KMS-11 (cell line): ENCODE data around the gene RAB15.

Experiments
- H2AFZ ChIP-seq: fragments of 200-600 bp; sonication (generic); 2 replicates; pipeline ENCODE4 v1.6.1; 2016; ENCODE audit warnings: antibody characterized with exemption, mixed run types, low read depth
- H3K27ac ChIP-seq: fragments of 200-600 bp; sonication (generic); 2 replicates; pipeline ENCODE4 v1.6.1; 2016; ENCODE audit warnings: mild to moderate bottlenecking, mixed run types
- H3K27me3 ChIP-seq: fragments of 200-600 bp; sonication (generic); 2 replicates; pipeline ENCODE4 v1.6.1; 2017; ENCODE audit warnings: mild to moderate bottlenecking, low read depth, mixed run types, moderate library complexity; ENCODE audit not compliant: insufficient read depth
- H3K36me3 ChIP-seq: fragments of 200-600 bp; sonication (generic); 2 replicates; pipeline ENCODE4 v1.6.1; 2017; ENCODE audit warnings: mild to moderate bottlenecking, mixed run types; ENCODE audit not compliant: insufficient read depth
- H3K4me1 ChIP-seq: fragments of 200-600 bp; sonication (generic); 2 replicates; pipeline ENCODE4 v1.6.1; 2016; ENCODE audit warnings: mild to moderate bottlenecking, low read depth, mixed run types; ENCODE audit not compliant: poor library complexity, severe bottlenecking
- H3K4me2 ChIP-seq: fragments of 200-600 bp; sonication (generic); 2 replicates; pipeline ENCODE4 v1.7.0; 2016; ENCODE audit warnings: mild to moderate bottlenecking, mixed run types
- H3K4me3 ChIP-seq: fragments of 200-600 bp; sonication (generic); IDR thresholded peaks from 2 replicates; pipeline ENCODE4 v1.6.1; 2017; ENCODE audit warnings: low read depth, low read length, mixed read lengths; ENCODE audit not compliant: insufficient read depth
- H3K79me2 ChIP-seq: fragments of 200-600 bp; sonication (generic); 2 replicates; pipeline ENCODE4 v1.6.1; 2016; ENCODE audit warnings: low read depth, mixed run types; ENCODE audit not compliant: insufficient read depth
- H3K9ac ChIP-seq: fragments of 200-600 bp; sonication (generic); 2 replicates; pipeline ENCODE4 v1.6.1; 2016; ENCODE audit warnings: mild to moderate bottlenecking, mixed run types
- H4K20me1 ChIP-seq: fragments of 200-600 bp; sonication (generic); 2 replicates; pipeline ENCODE4 v1.6.1; 2016; ENCODE audit warnings: mild to moderate bottlenecking, mixed run types; ENCODE audit not compliant: insufficient read depth
- TF ChIP-seq, protein P1 (sequence below): fragments of 200-600 bp; sonication (generic); conservative IDR thresholded peaks from 2 replicates; pipeline ENCODE4 v1.6.1; 2017; ENCODE audit warnings: low read depth, mild to moderate bottlenecking, antibody characterized with exemption, low read length, moderate library complexity, mixed read lengths

RAB15 gene

DNA sequence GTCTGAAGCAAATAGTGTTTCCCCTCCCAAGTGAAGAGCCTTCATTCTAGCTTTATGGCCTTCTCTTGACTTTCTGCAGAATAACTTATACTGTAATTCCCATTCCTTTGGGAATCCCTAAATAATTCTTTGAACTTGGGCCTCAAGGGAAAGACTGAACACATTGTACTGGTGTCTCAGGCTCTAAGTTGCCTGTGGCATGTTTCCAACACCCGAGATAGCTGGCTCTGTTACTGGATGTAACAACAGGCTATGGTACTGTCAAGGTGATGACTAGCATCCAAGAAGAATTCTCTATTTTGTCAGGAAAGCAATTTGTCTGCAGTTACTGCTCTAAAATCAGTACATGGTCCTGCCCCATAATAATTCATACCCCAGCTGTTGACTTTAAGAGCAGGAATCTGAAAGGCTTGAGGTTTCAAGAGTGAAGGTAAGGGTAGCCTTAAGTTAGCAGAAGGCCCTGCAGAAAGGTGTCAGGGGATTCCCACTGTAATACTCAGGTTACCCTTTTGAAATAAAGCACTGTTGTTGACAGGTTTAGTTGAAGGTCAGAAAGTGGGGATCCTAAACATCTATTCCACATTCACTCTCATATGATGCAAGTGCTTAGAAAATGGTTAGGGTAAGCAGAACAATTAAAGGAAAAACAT is 34.8 kb downstream of the RAB15 start:
- Histone ChIP-seq H3K79me2 (0 out of 2 replicates have a peak, but pooled peaks cover 6% of the 10 kb centered on the region), H4K20me1 (no peaks in the 10 kb centered on the region), H3K4me3 (no peak overlapping the region), H3K4me1 (peaks cover 62% of the 10 kb centered on the region), H3K9ac (no peak overlapping the region), H3K27me3 (no peaks in the 10 kb centered on the region), H3K27ac (peak overlapping the region; percentile 18; the same call in 1 of the 2 replicates), H3K36me3 (no peaks in the 10 kb centered on the region), H3K4me2 (peak overlapping the region; percentile 31), H2AFZ (no peak overlapping the region)
- TF ChIP-seq, protein P1, sequence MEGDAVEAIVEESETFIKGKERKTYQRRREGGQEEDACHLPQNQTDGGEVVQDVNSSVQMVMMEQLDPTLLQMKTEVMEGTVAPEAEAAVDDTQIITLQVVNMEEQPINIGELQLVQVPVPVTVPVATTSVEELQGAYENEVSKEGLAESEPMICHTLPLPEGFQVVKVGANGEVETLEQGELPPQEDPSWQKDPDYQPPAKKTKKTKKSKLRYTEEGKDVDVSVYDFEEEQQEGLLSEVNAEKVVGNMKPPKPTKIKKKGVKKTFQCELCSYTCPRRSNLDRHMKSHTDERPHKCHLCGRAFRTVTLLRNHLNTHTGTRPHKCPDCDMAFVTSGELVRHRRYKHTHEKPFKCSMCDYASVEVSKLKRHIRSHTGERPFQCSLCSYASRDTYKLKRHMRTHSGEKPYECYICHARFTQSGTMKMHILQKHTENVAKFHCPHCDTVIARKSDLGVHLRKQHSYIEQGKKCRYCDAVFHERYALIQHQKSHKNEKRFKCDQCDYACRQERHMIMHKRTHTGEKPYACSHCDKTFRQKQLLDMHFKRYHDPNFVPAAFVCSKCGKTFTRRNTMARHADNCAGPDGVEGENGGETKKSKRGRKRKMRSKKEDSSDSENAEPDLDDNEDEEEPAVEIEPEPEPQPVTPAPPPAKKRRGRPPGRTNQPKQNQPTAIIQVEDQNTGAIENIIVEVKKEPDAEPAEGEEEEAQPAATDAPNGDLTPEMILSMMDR, result no peak

DNA sequence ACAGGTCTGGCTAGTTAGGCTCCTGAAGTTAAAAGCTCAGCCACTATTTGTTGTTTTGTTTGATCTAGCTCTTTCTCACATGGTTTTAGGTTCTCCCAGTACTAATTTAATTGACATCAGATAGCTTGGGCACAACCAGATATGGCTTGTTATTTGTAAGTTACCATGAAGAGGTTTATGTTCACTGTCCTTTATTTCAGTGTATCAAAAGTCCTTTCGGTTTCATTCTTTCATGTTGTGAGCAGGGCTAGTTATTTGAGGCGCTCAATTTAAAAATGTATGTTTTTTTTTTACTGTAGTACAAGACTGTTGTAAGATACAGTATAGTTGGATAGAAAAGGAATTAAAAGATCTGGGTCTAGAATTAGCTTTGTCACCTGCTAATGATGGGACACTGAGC is 36.6 kb downstream of the RAB15 start:
- H3K9ac ChIP-seq, result no peak overlapping the region; the same call in 1 of the 2 replicates
- H2AFZ ChIP-seq, result no peak overlapping the region
- peak overlapping the region; percentile 31 for H3K4me2 ChIP-seq
- peaks cover 80% of the 10 kb centered on the region for H3K4me1 ChIP-seq
- no peak overlapping the region for H3K4me3 ChIP-seq
- H4K20me1 ChIP-seq, result no peaks in the 10 kb centered on the region
- H3K27me3 ChIP-seq, result no peaks in the 10 kb centered on the region
- H3K36me3 ChIP-seq, result no peaks in the 10 kb centered on the region
- H3K27ac ChIP-seq, result peak overlapping the region; percentile 39; the same call in 1 of the 2 replicates
- H3K79me2 ChIP-seq, result 0 out of 2 replicates have a peak, but pooled peaks cover 6% of the 10 kb centered on the region
- TF ChIP-seq, protein P1, result no peak

DNA sequence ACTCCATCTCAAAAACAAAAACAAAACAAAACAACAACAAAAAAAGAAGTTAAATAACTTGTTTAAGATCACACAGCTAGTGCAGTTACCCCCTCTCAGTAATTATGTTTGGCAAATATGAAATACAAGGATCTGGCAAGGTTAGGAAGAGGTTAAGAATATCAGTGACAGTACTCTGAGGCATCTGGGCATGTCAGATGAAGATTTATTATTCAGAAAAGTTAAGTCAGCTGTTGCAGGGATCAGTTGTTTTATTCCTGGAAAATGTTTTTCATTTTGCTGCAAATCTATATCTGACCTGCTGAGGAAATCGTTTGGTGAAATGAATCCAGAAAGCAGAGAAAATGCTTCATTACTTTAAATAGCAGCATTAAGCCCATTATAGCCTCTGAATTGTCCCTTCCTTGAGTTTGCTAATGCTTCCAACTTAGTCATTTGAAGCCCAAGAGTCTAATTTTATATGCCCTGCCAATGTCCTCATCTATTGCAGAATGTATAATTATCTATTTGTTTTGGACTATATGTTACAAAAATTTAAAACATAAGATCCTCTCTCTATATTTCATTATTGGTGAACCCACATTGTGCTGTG is 37.7 kb downstream of the RAB15 start:
- Histone ChIP-seq H3K36me3 (no peaks in the 10 kb centered on the region), H3K79me2 (0 out of 2 replicates have a peak, but pooled peaks cover 6% of the 10 kb centered on the region)

DNA sequence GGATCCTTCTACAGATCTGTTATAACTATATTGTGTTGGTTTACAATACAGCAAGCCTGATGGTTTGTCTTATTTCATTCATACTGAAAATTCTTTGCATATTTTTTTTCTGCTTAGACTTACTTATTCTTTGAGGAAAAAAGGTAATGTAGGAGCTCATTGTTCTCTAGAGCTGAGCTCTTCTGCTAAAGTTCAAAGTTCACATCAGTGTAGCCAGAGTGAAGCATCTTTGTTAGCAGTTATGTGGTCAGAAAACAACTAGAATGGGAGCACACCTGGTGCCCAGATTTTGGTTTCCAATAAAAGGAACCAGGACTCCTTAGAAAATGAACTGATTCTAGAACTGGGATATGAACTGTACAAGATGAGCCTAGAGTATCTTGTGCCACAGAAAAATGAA is 39.9 kb downstream of the RAB15 start:
- peak overlapping the region; percentile 29; the same call in 1 of the 2 replicates for H3K4me2 ChIP-seq
- H3K79me2 ChIP-seq, result 0 out of 2 replicates have a peak, but pooled peaks cover 6% of the 10 kb centered on the region
- H2AFZ ChIP-seq, result no peak overlapping the region
- H3K4me1 ChIP-seq, result peaks cover 93% of the 10 kb centered on the region
- no peak overlapping the region for H3K27ac ChIP-seq
- H3K27me3 ChIP-seq, result no peaks in the 10 kb centered on the region
- TF ChIP-seq, protein P1, result no peak
- no peaks in the 10 kb centered on the region for H4K20me1 ChIP-seq
- no peak overlapping the region for H3K4me3 ChIP-seq
- H3K36me3 ChIP-seq, result no peaks in the 10 kb centered on the region
- H3K9ac ChIP-seq, result no peak overlapping the region

More for the DNA sequence above, 37.7 kb downstream of the RAB15 start:
- H3K4me3 ChIP-seq, result no peak overlapping the region
- no peak overlapping the region for H3K4me2 ChIP-seq
- no peaks in the 10 kb centered on the region for H3K27me3 ChIP-seq
- no peak overlapping the region for H2AFZ ChIP-seq
- H3K27ac ChIP-seq, result no peak overlapping the region
- H4K20me1 ChIP-seq, result no peaks in the 10 kb centered on the region
- H3K4me1 ChIP-seq, result peaks cover 91% of the 10 kb centered on the region
- TF ChIP-seq, protein P1, result no peak
- H3K9ac ChIP-seq, result no peak overlapping the region
